Measurements from ENCODE around the gene CACNB4.

DNA sequence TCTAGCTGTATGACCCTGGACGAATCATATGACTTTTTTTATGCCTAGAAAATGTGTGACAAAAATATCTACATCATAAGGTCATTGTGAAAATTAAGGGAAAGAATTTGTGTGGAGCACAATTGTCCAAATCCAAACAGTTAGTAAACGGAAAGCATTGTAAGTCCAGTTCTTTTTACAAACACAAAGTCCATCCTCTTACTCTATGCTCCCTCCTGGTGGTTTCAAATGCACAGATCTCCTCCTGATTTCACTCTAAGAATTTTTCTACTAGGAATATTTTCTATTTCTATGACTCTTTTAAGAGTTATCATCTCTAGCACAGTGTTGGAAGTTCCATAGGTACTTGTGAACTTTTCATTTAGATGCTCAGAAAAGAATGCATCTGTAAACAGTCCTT, 145.4 kb downstream of the CACNB4 start:
- TF ChIP-seq POLR2A (IDR thresholded peaks at IDR 0.05) = no peak
- no peak for TF ChIP-seq CTCF (IDR thresholded peaks at IDR 0.05)
- no peak for TF ChIP-seq EP300 (IDR thresholded peaks at IDR 0.05)

All from tibial nerve (tissue), 4 donors.